SH-SY5Y (cell line): ENCODE results near the gene LRRC4C.

ENCODE experiments used
- GATA2 ChIP-seq: IDR thresholded peaks from 2 replicates; pipeline ENCODE4 v1.6.1; 2011; ENCODE audit warnings: mild to moderate bottlenecking, low read depth, low read length
- GATA3 ChIP-seq: IDR thresholded peaks from 2 replicates; pipeline ENCODE4 v1.6.1; 2011; ENCODE audit warnings: low read depth, mild to moderate bottlenecking, low read length, moderate library complexity

Gene LRRC4C

DNA sequence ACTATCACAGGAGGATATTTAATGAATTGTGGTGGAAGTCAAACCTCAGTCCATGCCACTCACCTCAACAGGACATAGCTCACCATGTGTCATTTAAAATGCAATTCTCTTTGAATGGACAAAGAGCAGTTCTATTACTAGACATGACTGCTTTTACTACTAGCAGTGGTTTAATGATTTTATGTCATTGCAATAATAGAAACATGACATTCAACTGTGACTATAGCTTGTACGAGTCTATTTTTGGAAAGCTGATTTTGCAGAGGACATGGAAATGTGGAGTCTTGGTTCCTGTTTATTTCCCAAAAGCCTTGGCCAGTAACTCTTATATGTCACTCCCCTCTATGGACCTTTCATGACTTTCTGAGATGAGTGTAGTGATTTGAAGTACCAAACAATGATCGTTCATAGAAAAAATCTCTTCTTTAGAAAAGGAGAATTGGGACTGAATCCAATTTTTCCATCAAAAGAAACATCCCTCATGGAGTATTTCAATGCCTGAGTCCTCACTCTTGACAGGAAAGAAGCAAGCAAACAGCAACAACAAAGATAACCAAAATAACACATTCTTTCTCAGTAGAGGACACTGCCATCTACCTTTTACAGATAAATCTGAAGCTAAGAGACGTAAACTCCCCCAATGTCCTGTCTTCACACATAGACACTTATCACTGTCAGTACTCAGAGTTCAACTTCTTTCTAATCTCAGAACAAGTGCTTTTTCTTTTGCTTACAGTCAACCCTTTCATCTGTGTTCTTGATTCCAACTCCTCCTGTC, 233.4 kb downstream of the LRRC4C start:
- no peak for TF ChIP-seq GATA3
- TF ChIP-seq GATA2: no peak

DNA sequence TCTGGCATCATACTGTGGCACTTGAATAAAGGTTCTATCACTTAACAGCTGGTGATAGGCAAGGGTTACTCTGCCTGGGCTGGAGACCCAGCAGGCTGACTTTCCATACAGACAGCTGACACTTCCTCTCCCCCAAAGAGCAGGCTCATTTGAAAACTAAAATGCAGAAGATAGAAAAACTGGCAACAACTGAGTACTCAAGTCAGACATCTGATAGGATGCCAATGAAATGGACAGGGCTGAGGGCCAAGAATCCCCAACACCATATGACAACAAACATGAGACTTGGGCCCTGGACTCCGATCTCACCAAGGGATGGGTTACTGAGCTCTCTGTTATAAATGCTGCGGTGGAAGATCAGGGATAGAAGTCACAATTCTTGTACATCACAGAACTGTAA, 237.2 kb downstream of the LRRC4C start:
- TF ChIP-seq GATA2: no peak
- no peak for TF ChIP-seq GATA3

- TF ChIP-seq GATA2 (no peak), GATA3 (no peak)
Observed at GRCh38 chr11:41206388-41206787, 253.1 kb downstream of the LRRC4C start.

GRCh38 chr11:41201156-41201555, 258.3 kb downstream of the LRRC4C start:
- TF ChIP-seq GATA2 (no peak), GATA3 (no peak)

DNA sequence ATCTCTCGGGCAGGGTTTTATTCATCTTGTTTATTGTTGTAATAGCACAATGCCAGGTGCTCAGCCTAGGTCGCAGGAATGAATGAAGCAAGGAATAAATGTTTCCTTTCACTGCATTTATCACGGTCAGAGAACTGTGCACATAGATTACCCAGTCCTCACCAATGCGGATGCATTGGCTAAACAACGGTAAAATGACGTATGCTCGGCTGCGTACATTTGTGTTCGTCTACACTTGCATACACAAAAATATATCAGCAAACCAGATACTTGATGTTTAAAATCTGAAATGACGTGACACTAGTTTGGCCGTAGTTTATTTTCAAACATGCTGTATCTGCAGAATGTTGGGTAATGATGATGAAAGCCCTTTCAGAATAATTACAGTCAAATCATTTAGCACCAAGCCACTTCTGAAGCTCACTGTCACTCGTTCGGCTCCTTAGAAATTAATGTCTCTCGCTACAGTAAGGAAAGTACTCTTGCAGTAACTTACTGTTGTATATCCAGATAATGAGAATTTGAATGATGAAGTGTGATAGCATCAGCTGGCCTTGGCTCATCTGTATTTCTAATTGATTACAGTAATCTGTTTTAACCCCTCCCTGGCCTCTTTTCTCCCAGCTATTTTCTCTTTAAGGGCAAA, 268.9 kb downstream of the LRRC4C start:
- TF ChIP-seq GATA2: no peak
- no peak for TF ChIP-seq GATA3

- no peak for TF ChIP-seq GATA2
- TF ChIP-seq GATA3: no peak
Observed at GRCh38 chr11:41189701-41190436, 269.6 kb downstream of the LRRC4C start.

DNA sequence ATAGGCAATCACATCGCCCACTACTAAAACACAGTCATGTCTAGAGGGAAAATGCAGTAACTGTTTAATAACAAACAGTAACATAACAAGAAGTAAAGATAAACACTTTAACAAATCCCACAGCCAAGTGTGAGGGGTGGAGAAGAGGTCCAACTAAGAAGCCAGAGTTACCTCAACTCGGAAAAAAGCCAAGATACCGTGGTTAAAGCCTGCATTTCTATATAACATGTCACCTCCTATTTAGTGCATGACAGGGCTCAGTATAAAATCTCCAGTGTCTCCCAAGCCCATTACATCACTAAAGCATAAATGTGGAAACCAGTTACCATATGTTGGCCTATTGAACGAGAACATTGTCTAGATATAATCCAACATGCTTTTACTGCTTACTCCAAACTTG, 281.7 kb downstream of the LRRC4C start:
- TF ChIP-seq GATA2: no peak
- TF ChIP-seq GATA3: no peak

- no peak for TF ChIP-seq GATA3
- TF ChIP-seq GATA2: no peak
Observed at GRCh38 chr11:41175304-41175972, 284.0 kb downstream of the LRRC4C start.

DNA sequence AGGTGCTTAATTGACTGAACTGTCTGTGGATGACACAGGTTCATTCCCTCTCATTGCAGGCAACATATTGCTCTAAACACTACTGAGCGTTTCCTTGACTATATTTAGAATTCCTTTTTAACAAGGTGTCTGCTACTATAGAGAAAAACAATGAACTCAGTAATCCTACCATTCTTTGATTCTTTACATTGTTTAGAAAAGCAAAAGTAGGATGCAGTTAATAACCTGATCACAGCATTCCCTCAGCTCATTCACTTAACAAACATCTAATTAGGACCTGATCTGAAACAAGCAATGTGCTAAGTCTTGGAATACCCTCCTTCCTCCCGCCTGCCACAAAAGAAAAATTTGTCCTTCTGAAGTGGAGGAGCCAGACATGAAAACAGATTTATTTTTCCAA, 313.1 kb downstream of the LRRC4C start:
- no peak for TF ChIP-seq GATA3
- no peak for TF ChIP-seq GATA2

DNA sequence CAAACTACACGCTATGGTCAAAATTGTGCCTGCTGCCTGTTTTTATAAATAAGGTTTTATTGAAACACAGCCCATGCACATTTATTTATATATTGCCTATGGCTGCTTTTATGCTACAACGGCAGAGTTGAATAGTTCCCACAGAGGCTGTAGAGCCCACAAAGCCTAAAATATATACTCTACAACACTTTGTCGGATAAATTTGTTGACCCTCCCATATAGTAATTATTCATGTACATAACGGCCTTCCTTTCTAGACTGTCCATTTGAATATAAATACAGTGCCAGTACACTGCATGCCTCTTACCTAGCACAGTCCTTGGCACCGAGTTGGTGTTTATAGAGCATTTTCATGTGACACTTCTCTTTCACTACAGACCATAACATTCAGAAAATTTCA, 314.0 kb downstream of the LRRC4C start:
- TF ChIP-seq GATA2 (no peak), GATA3 (no peak)

DNA sequence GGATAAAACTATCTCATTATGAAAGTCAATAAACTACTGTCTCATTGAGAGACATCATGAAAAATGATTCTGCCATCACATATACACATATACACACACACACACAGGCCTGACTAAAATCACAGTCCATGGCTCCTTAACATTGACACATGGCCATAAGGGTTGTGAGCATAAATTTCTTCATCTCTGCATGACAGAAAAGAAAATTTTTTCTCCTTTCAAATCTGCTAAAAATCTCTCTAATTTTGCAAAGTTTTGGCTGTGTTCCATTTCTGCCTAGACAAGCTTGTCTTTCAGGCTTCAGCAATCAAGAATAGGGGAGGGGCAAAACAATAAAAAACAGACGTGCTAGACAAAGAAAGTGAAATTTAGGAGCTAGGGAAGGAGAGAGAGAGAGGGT, 324.5 kb downstream of the LRRC4C start:
- TF ChIP-seq GATA2: no peak
- no peak for TF ChIP-seq GATA3

DNA sequence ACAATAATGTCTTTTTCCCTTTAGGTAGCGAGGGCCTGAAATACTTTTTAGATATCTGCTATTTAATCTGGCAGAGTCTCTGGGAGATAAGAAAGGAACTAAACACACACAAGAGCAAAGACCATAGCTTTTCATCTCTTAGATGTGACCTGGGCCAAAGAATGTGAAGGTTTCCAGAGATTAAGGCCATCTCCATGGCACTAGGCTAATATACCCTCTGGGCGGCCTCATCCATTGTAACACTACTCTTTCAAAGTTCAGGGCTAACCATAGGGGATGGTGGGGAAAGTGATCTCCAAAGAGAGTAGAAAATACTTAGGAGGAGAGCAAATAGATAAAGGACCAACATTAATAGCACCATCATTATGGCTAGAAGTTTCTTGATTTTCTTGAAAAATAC, 326.4 kb downstream of the LRRC4C start:
- no peak for TF ChIP-seq GATA2
- no peak for TF ChIP-seq GATA3

DNA sequence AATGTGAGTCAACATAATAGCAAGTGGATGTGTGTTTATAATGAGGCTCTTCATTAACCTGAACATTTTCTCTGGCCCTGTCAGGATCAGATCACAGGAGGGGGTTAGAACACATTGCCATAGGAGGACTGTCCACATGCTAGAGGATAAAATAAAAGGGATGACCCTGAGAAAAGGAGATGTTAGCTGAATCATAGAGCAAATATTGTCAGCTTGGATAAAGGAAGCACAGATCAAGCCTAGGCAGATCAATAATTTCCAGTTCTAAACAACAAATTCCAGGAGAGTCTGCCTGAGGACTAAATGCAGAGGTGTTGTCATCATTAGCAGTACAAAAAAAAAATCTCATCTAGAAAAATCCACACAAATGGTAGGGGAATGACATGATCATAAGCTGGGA, 337.9 kb downstream of the LRRC4C start:
- no peak for TF ChIP-seq GATA3
- no peak for TF ChIP-seq GATA2

DNA sequence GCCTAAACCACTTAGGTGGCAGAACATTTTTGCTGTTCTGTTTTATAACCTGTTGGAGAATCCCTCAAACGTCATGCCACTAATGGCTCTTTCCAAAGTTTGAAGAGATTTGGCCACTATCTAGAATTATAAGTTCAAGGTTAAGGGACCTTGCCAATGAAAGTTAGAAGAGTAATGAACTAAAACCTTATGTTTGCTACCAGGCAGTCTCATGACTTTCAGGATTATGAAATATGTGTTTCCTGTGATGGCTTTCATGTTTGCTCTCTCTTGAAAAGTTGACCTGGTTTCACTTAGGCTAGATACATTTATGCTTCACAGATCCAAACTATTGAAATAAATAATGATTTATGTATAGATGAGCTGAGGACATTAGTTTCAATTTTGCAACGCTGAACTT, 340.0 kb downstream of the LRRC4C start:
- TF ChIP-seq GATA2: no peak
- TF ChIP-seq GATA3: no peak
